GM19452 (cell line): Measurements from ENCODE around the gene LRRC3.

Source experiments
- ATAC-seq: cut with Tn5 transposase; IDR thresholded peaks from one replicate; pipeline ENCODE4 v1.9.1; 2021; ENCODE audit not compliant: unreplicated experiment

LRRC3 gene

GRCh38 chr21:44423941-44424607 is 31.2 kb upstream of the LRRC3 start:
- ATAC-seq = no peak

GRCh38 chr21:44424608-44425306 is 30.6 kb upstream of the LRRC3 start:
- ATAC-seq = no peak

DNA sequence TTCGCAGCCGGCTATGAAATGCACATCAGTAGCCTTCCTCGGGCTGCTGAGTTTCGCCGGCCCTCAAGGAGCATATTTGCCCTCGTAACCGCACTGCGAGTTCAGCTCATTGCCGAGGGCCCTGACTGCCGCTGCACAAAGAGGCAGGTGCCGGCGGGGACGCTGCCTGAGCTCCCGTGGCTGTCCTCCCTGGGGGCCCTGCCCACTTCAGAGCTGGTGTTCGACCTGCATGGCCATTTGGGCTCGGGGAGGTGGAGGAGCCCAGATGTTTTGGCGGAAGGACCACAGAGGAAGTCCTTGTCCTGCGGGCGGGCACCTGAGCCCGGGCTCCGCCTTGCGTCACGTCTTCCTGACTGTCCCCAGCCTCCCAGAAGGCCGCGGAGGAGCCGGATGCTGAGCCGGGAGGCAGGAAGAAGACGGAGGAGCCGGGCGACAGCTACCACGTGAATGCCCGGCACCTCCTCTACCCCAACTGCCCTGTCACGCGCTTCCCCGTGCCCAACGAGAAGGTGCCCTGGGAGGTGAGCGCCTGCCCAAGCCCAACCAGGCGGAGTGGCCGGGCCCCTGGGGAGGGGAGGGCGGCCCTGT is 29.9 kb upstream of the LRRC3 start:
- no peak for ATAC-seq

DNA sequence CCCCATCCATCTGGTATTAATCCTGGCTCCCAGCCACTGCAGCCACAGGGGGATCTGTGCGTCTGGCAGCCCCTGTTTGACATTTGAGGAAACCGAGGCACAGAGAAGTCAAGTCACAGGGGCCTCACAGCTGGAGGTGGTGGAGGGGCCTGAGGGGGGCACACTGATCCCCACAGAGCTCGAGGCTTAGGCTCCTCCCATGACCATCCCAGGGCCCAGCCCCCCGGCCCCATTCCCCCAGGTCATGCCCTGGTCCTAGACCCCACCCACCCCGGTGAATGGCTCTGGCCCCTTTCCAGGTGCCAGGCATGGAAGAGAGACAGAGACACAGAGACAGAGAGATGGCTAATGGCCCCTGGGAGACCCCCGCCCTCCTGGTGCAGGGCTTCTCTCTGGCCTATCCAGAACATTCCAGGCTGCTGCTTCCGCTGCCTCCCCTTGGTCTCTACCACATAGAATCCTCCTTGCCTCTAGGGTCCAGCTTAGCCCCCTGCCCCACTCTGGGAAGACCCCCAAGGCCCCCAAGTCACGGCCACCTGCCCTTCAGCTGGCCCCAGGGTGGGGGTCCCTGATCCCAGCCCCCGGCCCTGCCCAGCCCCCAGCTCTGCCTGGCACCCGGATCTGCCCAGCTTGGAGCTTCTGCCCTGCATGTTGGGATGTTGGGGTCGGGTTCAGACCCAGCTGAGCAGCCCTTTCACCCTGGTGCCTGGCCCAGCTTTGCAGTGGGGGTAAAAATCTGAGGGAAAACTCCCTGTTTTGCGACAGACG is 29.2 kb upstream of the LRRC3 start:
- ATAC-seq = no peak

DNA sequence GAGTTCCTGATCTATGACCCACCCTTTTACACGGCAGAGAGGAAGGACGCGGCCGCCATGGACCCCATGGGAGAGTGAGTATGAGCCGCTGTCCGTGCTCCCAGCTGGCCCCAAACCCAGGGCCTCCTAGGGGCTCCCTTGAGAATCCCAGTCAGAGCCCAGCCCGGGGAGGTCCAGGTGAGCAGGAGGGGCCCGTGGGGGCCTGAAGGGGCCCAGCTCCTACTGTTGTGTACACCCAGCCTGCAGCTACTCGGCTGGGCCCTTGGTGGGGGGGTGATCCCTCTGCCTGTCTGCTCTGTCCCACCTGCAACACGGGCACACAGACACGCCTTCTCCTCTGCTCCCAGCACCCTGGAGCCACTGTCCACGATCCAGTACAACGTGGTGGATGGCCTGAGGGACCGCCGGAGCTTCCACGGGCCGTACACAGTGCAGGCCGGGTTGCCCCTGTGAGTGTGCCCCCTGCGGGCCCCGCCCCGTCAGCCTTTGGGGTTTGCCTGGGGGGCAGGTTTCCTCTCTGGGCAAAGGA is 28.6 kb upstream of the LRRC3 start:
- no peak for ATAC-seq

- no peak for ATAC-seq
These were observed 27.8 kb upstream of the LRRC3 start for GRCh38 chr21:44427241-44428120.

GRCh38 chr21:44428281-44428960 is 26.9 kb upstream of the LRRC3 start:
- ATAC-seq = no peak

- no peak for ATAC-seq
These were observed 25.4 kb upstream of the LRRC3 start for GRCh38 chr21:44429894-44430293.

GRCh38 chr21:44431300-44431699 is 24.0 kb upstream of the LRRC3 start:
- no peak for ATAC-seq

DNA sequence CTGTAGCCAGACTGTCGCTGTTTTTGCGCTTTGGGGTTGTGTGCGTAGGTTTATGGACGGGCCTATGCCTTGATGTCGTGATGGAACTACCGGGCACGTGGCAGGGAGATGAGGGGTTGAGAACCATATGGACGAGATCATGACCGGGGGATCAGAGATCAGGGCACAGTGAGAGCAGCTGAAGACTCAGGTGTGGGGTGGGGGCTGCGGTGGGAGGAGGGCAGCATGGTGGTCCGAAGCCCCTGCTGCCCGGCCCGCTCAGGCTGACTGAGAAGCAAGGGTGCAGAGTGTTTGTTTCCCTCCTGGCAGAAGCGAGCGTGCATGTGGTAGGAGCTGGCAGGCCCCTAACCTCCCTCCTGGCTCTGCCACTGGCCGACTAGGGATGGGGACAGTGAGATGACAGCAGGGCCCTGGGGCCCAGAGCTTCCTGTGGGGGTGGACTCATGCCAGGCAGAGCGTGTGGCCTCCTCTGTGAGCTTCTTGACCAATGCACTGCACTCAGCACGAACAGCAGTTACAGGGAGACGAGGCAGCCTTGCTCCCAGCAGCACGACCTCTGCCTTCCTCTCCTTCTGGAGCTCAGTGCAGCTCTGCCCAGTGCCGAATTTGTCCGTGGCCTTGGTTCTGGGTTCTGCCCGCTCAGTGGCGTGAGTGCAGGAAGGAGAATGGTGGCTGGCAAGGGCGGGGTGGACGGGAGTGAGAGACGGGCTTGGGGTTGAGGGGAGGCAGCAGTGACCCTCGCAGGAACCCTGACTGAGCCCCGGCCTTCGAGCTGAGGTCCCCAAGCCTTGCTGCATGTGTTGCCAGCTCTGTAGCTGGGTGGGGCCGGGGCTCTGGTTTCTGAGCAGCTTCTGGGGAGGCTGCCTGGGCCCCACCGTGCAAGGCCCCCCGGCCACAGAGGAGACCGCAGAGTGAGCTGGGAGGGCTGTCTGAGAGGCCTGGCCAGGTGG is 22.2 kb upstream of the LRRC3 start:
- no peak for ATAC-seq

- ATAC-seq = no peak
These were observed 21.3 kb upstream of the LRRC3 start for GRCh38 chr21:44433791-44434567.

- ATAC-seq = no peak
These were observed 20.8 kb upstream of the LRRC3 start for GRCh38 chr21:44434568-44434925.

GRCh38 chr21:44434936-44435635 is 20.2 kb upstream of the LRRC3 start:
- no peak for ATAC-seq

DNA sequence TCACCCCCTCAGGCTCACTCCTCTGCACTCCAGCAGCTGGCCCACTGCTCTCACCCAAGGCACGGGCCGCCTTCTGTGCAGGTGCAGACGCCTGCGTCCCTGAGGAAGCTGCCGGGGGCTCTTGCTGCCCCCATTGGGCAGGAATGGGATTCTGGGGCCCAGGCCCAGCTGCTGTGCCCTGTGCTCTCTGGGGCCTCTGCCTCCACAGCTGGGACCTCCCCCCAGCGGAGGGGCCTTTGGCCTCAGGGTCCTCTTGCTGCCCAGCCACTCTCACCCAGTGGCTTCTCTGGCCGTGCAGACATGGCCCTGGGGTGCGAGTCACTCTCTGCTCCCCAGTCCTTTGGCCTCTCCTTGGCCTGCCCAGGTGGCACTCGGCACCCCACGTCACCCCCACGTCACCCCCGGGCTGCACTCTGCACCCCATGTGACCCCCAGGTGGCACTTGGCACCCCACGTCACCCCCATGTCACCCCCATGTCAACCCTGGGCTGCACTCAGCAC is 19.1 kb upstream of the LRRC3 start:
- ATAC-seq = no peak

GRCh38 chr21:44436958-44437357 is 18.4 kb upstream of the LRRC3 start:
- no peak for ATAC-seq

DNA sequence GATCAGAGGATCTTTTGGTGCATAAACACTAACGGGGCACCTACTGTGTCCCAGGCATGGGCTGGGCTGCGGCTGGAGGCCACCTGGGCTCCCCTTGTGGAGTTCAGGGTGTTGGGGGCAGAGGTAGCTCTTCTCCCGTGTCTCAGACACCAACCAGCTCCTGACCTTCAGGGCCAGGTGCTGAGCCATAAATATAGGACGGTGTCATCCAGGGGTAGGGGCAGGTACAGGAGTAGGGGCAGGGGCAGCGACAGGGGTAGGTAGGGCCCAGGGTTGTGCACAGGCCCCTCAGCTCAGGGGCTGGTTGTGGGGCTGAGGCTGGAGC is 18.0 kb upstream of the LRRC3 start:
- ATAC-seq = no peak

DNA sequence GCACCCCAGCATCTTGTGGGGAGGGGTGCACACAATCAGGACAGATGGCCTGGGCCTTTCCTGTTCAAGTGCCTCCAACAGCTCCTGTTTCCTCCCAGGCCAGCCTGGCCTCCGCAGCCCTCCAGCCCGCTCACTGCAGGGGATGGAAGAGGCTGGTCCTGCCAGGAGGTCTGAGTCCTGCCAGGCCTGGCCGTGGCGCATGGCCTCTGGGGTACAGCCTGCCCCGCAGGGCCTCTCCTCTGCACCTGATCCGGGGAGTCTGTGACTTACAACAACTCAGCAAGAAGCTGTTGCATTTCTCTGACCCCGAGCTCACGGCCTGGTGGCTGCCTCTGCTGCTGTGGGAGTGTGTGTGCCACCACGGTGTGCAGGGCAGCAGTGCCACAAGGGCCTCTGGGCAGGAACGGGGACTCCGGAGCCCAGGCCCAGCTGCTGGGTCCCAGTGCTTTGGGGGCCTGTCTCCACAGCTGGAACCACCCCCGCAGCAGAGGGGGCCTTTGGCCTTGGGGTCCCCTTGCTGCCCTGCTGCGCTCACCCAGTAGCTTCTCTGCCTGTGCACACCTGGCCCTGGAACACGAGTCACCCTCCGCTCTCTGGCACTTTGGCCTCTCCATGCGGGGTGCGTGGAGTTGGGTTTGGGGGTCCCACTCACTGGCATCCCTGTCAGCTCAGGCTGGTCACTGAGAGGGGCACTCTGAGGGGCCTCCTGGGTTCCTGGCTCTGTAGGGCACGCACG is 17.4 kb upstream of the LRRC3 start:
- ATAC-seq = no peak
